SU-DHL-6 (cell line): ENCODE data around the gene CDH11.

Experiments
- H2AFZ ChIP-seq: fragments of 200-600 bp; sonication (generic); 2 replicates; pipeline ENCODE4 v1.6.1; 2014; ENCODE audit warnings: low read depth, mild to moderate bottlenecking, moderate library complexity, mixed read lengths, antibody characterized with exemption, low read length; ENCODE audit not compliant: severe bottlenecking
- H3F3A ChIP-seq: fragments of 200-600 bp; shearing (Covaris generic); 2 replicates; pipeline ENCODE4 v1.6.0; 2016; ENCODE audit warnings: antibody characterized with exemption, mild to moderate bottlenecking; ENCODE audit not compliant: insufficient read depth
- H3K27ac ChIP-seq: fragments of 200-600 bp; sonication (generic); 2 replicates; pipeline ENCODE4 v1.5.1; 2016; ENCODE audit warnings: low read depth, mild to moderate bottlenecking, low read length, moderate library complexity, mixed read lengths
- H3K27me3 ChIP-seq: fragments of 200-600 bp; sonication (generic), shearing (Covaris generic); 2 replicates; pipeline ENCODE4 v1.6.0; 2014; ENCODE audit warnings: mild to moderate bottlenecking, low read length
- H3K36me3 ChIP-seq: fragments of 200-600 bp; sonication (generic); 2 replicates; pipeline ENCODE4 v1.6.1; 2014; ENCODE audit warnings: mild to moderate bottlenecking, low read length, mixed read lengths
- H3K4me2 ChIP-seq: fragments of 300-600, 200-600 bp; shearing (Covaris generic), sonication (generic); 2 replicates; pipeline ENCODE4 v1.6.0; 2014; ENCODE audit warnings: low read length, low read depth, mild to moderate bottlenecking; ENCODE audit not compliant: poor library complexity, severe bottlenecking
- H3K4me3 ChIP-seq: fragments of 200-600 bp; sonication (generic); 2 replicates; pipeline ENCODE4 v1.5.1; 2014; ENCODE audit warnings: antibody characterized with exemption, low read length, mild to moderate bottlenecking, mixed read lengths; ENCODE audit not compliant: insufficient read depth, poor library complexity, severe bottlenecking
- H3K79me2 ChIP-seq: fragments of 200-600 bp; sonication (generic); 2 replicates; pipeline ENCODE4 v1.6.1; 2014; ENCODE audit warnings: mild to moderate bottlenecking, low read length, moderate library complexity; ENCODE audit not compliant: insufficient read depth
- H3K9ac ChIP-seq: fragments of 200-600 bp; sonication (generic); 2 replicates; pipeline ENCODE4 v1.7.0; 2014; ENCODE audit warnings: mild to moderate bottlenecking, low read length
- H3K9me2 ChIP-seq: fragments of 200-600 bp; sonication (generic); replicated peaks from 2 replicates; pipeline ENCODE4 v1.6.1; 2014; ENCODE audit warnings: low read length; ENCODE audit not compliant: insufficient read depth
- H3K9me3 ChIP-seq: fragments of 200-600 bp; sonication (generic); 2 replicates; pipeline ENCODE4 v1.6.1; 2014; ENCODE audit warnings: low read length, mixed read lengths; ENCODE audit not compliant: insufficient read depth
- H4K20me1 ChIP-seq: fragments of 200-600 bp; sonication (generic); 2 replicates; pipeline ENCODE4 v1.6.1; 2014; ENCODE audit warnings: low read depth, mild to moderate bottlenecking, antibody characterized with exemption, low read length, moderate library complexity, mixed read lengths
- CTCF ChIP-seq: fragments of 200-600 bp; sonication (generic); IDR thresholded peaks from one replicate; pipeline ENCODE4 v1.5.1; 2017; ENCODE audit warnings: antibody characterized with exemption, mild to moderate bottlenecking, low read length, moderate library complexity; ENCODE audit not compliant: insufficient read depth, poor library complexity, severe bottlenecking
- EZH2phosphoT487 ChIP-seq: fragments of 200-600 bp; sonication (generic), shearing (Covaris generic); conservative IDR thresholded peaks from 2 replicates; pipeline ENCODE4 v1.6.1; 2018; ENCODE audit warnings: mild to moderate bottlenecking, antibody characterized with exemption, low read length, moderate library complexity, mixed read lengths

The CDH11 gene

GRCh38 chr16:64983963-64984362 lies 137.9 kb downstream of the CDH11 start:
- no peaks in the 10 kb centered on the region for H3K9me2 ChIP-seq
- H3K27me3 ChIP-seq = no peaks in the 10 kb centered on the region
- no peak overlapping the region for H3K4me3 ChIP-seq
- no peaks in the 10 kb centered on the region for H3K36me3 ChIP-seq
- H3K4me2 ChIP-seq = no peak overlapping the region
- no peak overlapping the region for H2AFZ ChIP-seq
- H3K9me3 ChIP-seq = no peaks in the 10 kb centered on the region
- H3K9ac ChIP-seq = no peak overlapping the region
- H3F3A ChIP-seq = no peaks in the 10 kb centered on the region
- H3K79me2 ChIP-seq = no peaks in the 10 kb centered on the region
- TF ChIP-seq CTCF = peak; percentile 28
- TF ChIP-seq EZH2phosphoT487 = no peak
- H4K20me1 ChIP-seq = no peaks in the 10 kb centered on the region
- no peak overlapping the region for H3K27ac ChIP-seq

DNA sequence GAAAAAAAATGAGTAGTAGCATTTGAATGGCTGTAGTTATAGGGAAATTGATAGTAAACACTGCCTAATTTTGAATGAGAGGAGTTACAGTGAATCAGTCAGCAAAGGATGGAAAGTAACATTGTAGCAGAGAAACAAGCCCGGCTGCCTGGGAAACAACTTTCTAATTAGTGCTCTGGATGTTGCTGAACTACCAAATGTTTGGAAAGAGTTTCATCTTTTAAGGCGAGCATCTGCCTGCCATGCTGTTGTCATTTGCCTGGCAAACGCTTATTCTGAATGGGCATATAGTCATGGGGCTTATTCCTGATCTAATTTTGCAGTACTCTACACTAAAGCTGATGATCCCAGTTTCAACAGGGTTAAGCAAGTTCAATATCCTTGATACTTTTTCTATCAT lies 138.6 kb downstream of the CDH11 start:
- H3K36me3 ChIP-seq = no peaks in the 10 kb centered on the region
- no peak overlapping the region for H3K27ac ChIP-seq
- no peaks in the 10 kb centered on the region for H3K27me3 ChIP-seq
- H3K4me3 ChIP-seq = no peak overlapping the region
- H3K4me2 ChIP-seq = no peak overlapping the region
- H3K9me3 ChIP-seq = no peaks in the 10 kb centered on the region
- TF ChIP-seq CTCF (no peak), EZH2phosphoT487 (no peak)
- no peaks in the 10 kb centered on the region for H3K79me2 ChIP-seq
- H3K9ac ChIP-seq = no peak overlapping the region
- H4K20me1 ChIP-seq = no peaks in the 10 kb centered on the region
- H3K9me2 ChIP-seq = no peaks in the 10 kb centered on the region
- H2AFZ ChIP-seq = no peak overlapping the region
- no peaks in the 10 kb centered on the region for H3F3A ChIP-seq

GRCh38 chr16:64982581-64982980 lies 139.3 kb downstream of the CDH11 start:
- H3K36me3 ChIP-seq = no peaks in the 10 kb centered on the region

More at GRCh38 chr16:64982581-64982980, 139.3 kb downstream of the CDH11 start:
- TF ChIP-seq CTCF (no peak), EZH2phosphoT487 (no peak)
- Histone ChIP-seq H3K27ac (no peak overlapping the region), H3K4me2 (no peak overlapping the region), H3K9me3 (no peaks in the 10 kb centered on the region), H3K9me2 (no peaks in the 10 kb centered on the region), H3K9ac (no peak overlapping the region), H2AFZ (no peak overlapping the region), H4K20me1 (no peaks in the 10 kb centered on the region), H3K79me2 (no peaks in the 10 kb centered on the region), H3K4me3 (no peak overlapping the region), H3F3A (no peaks in the 10 kb centered on the region), H3K27me3 (no peaks in the 10 kb centered on the region)
